ENCODE data around the gene NFKBIB. TPM values are rescaled to one million over a fixed set of nuclear protein-coding genes. Genes with fewer than 3 reads are reported as not detected.
A peak's percentile ranks its signal among the peaks of the same experiment; 100 is the strongest.

NFKBIB gene
- polyA plus RNA-seq, 3 donors from 2014 or later, result 10.0 to 31.1 (median 24.0) TPM

DNA sequence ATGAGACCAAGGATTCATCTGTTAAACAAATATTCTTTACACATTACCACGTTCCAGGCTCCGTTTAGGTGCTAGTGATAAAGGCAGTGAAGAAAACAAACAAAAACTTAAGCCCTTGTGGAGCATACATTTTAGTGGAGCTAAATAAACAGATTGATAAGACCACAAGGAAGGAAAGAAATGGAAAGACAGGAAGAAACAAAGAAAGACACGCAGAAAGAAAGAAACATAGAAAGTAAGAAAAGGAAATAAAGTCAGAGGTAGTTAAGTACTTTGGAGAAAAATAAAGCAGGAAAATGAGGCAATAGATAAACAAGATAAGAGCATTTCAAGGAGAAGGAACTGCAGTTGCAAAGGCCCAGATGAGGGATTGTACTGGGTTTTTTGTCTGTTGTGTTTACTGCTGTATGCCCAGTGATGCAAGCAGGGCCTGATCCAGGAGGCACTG lies 998 bp downstream of the NFKBIB start:
- no peaks in the 10 kb centered on the region for H3K9me3 Mint-ChIP-seq
- peak overlapping the region; percentile 97 to 100 (median 100) for H3K27ac Mint-ChIP-seq
- H3K27me3 Mint-ChIP-seq (ENCODE audit: low read depth in 3 of 3), result peaks cover 7 to 16% (median 8%) of the 10 kb centered on the region in 3 donors
- peaks cover 58 to 73% of the 10 kb centered on the region in 2 donors for H3K4me1 Mint-ChIP-seq
- peaks cover 4 to 19% (median 8%) of the 10 kb centered on the region in 3 donors for H3K36me3 Mint-ChIP-seq
- no peak for DNase-seq
- peak overlapping the region; percentile 91 to 98 (median 95) for H3K4me3 Mint-ChIP-seq

GRCh38 chr19:38901683-38902082 lies 1.9 kb downstream of the NFKBIB start:
- Mint-ChIP-seq H3K9me3 (no peaks in the 10 kb centered on the region), H3K36me3 (peaks cover 4 to 19% (median 8%) of the 10 kb centered on the region in 3 donors), H3K4me3 (peak overlapping the region; percentile 51 to 98 (median 93)), H3K4me1 (peaks cover 57 to 70% of the 10 kb centered on the region in 2 donors), H3K27ac (peak overlapping the region in 5 of 6 donors; percentile 60 to 98 (median 84)), H3K27me3 (ENCODE audit: low read depth in 3 of 3) (peaks cover 7 to 16% (median 8%) of the 10 kb centered on the region in 3 donors)
- DNase-seq, result no peak

DNA sequence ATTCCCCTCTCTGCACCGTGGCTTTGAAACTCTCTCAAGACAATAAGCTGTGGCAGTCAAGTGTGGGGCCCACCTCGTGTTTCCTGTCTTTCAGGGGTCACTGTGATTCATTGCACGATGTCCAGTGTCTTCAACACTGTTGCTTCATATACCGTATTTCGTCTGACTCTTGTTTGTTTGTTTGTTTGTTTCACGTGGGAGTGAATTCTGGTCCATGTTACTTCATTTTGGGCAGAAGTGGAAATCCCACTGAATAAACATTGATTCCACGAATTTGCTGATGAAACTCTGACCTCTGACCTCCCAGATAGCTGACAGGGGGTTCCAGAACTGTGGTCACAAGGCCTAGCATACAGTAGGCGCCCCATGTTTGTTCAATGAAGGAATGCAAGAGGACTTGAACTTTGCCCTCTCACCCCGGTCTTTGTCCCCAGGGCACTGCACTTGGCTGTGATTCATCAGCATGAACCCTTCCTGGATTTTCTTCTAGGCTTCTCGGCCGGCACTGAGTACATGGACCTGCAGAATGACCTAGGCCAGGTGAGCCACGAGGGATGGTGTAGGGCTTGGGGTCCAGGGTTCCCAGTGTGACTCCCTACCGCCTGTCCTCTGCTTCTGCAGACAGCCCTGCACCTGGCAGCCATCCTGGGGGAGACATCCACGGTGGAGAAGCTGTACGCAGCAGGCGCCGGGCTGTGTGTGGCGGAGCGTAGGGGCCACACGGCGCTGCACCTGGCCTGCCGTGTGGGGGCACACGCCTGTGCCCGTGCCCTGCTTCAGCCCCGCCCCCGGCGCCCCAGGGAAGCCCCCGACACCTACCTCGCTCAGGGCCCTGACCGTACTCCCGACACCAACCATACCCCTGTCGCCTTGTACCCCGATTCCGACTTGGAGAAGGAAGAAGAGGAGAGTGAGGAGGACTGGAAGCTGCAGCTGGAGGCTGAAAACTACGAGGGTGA lies 5.1 kb downstream of the NFKBIB start:
- H3K36me3 Mint-ChIP-seq, result peaks cover 10 to 37% (median 13%) of the 10 kb centered on the region in 3 donors
- peaks cover 50 to 57% of the 10 kb centered on the region in 2 donors for H3K4me1 Mint-ChIP-seq
- H3K4me3 Mint-ChIP-seq, result no peak overlapping the region

DNA sequence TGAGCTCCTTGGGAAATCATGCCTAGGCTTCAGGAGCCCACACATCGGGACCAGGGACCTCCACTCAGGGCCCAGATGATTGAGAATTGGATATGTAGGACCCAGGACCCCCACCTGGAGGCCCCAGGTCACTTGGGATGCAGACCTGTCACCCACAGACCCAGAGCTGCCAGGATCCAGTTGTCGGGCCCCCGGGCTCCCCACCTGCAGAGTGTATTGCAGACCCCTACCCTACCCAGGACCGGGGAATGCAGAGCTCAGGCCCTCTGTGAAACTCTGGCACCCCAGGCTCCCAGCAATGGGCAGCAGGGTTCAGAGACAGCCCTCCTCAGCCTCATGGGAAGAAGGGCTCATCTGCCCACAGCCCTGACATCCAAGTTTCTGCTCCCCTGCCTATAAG lies 5.9 kb downstream of the NFKBIB start:
- H3K4me3 Mint-ChIP-seq, result no peak overlapping the region
- peaks cover 49% of the 10 kb centered on the region in 2 donors for H3K4me1 Mint-ChIP-seq
- H3K9me3 Mint-ChIP-seq, result no peaks in the 10 kb centered on the region
- DNase-seq, result no peak
- H3K27ac Mint-ChIP-seq, result peak overlapping the region in 2 of 6 donors; percentile 29 to 55
- H3K36me3 Mint-ChIP-seq, result peaks cover 12 to 36% (median 12%) of the 10 kb centered on the region in 3 donors
- peaks cover 4 to 10% (median 4%) of the 10 kb centered on the region in 3 donors for H3K27me3 Mint-ChIP-seq (ENCODE audit: low read depth in 3 of 3)

More for the DNA sequence above, 5.1 kb downstream of the NFKBIB start:
- no peak for DNase-seq
- no peaks in the 10 kb centered on the region for H3K9me3 Mint-ChIP-seq
- H3K27ac Mint-ChIP-seq, result peak overlapping the region in 4 of 6 donors; percentile 18 to 78 (median 39)
- peaks cover 4 to 10% (median 4%) of the 10 kb centered on the region in 3 donors for H3K27me3 Mint-ChIP-seq (ENCODE audit: low read depth in 3 of 3)

- H3K36me3 Mint-ChIP-seq, result peaks cover 9 to 33% (median 16%) of the 10 kb centered on the region in 3 donors
- H3K9me3 Mint-ChIP-seq, result no peaks in the 10 kb centered on the region
- peak overlapping the region in 4 of 6 donors; percentile 17 to 80 (median 50) for H3K27ac Mint-ChIP-seq
- DNase-seq, result no peak
- H3K4me3 Mint-ChIP-seq, result no peak overlapping the region
- H3K27me3 Mint-ChIP-seq (ENCODE audit: low read depth in 3 of 3), result peaks cover 4 to 10% (median 4%) of the 10 kb centered on the region in 3 donors
- peaks cover 34 to 42% of the 10 kb centered on the region in 2 donors for H3K4me1 Mint-ChIP-seq
Measured at GRCh38 chr19:38907227-38907626, 7.5 kb downstream of the NFKBIB start.

- no peak overlapping the region for H3K4me3 Mint-ChIP-seq
- peaks cover 4 to 11% (median 4%) of the 10 kb centered on the region in 3 donors for H3K27me3 Mint-ChIP-seq (ENCODE audit: low read depth in 3 of 3)
- no peak for DNase-seq
- H3K27ac Mint-ChIP-seq, result peak overlapping the region; percentile 37 to 88 (median 79)
- no peaks in the 10 kb centered on the region for H3K9me3 Mint-ChIP-seq
- peaks cover 9 to 33% (median 16%) of the 10 kb centered on the region in 3 donors for H3K36me3 Mint-ChIP-seq
- H3K4me1 Mint-ChIP-seq, result peaks cover 37 to 42% of the 10 kb centered on the region in 2 donors
Measured at GRCh38 chr19:38907670-38908069, 7.9 kb downstream of the NFKBIB start.

DNA sequence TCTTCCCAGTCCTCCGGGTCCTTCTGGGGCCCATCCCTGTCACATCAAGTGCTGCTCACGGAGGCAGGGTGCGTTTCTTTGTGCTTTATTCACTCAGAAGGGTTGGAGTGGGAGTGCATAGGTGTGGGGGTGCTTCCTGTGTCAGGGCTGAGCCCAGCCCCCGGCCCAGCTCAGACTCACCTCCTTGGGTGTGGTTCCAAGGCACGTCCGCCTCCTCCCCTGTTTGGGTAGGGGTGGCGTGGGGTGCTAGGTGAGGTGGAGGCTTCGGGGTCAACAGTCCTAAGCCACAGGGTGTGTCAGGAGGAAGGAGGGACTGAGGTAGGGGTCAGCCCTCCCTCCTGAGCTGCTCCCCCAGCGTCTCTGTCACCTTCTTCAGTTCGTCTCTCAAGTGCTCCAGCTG lies 9.1 kb downstream of the NFKBIB start:
- H3K27me3 Mint-ChIP-seq (ENCODE audit: low read depth in 3 of 3), result peaks cover 4 to 12% (median 4%) of the 10 kb centered on the region in 3 donors
- H3K4me3 Mint-ChIP-seq, result peak overlapping the region; percentile 22 to 67 (median 42)
- H3K36me3 Mint-ChIP-seq, result peaks cover 9 to 28% (median 19%) of the 10 kb centered on the region in 3 donors
- peak; percentile 23 to 36 (median 30) for DNase-seq
- H3K4me1 Mint-ChIP-seq, result peaks cover 35 to 46% of the 10 kb centered on the region in 2 donors
- H3K9me3 Mint-ChIP-seq, result no peaks in the 10 kb centered on the region
- peak overlapping the region; percentile 85 to 92 (median 86) for H3K27ac Mint-ChIP-seq

DNA sequence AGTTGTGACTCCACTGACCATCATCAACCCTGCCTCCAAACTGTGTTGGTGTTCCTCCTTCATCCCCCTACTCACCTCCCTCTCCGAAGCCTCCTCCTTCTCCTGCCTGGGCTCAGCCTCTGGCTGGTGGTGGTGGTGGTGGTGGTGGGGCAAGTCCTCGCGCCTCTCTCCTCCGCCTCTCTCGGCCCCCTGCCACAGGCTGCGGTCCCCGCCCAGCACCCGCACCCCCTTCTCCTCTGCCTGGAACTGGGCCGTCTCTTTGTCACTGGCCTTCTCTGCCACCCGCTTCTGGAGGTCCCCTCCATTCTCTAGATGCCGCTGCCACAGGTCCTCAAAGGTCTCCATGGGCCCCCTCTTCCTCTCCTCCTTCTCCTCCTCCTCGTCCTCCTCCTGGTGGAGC lies 10.7 kb downstream of the NFKBIB start:
- Mint-ChIP-seq H3K9me3 (no peaks in the 10 kb centered on the region), H3K36me3 (peaks cover 5 to 20% (median 16%) of the 10 kb centered on the region in 3 donors), H3K27ac (peak overlapping the region in 3 of 6 donors; percentile 45 to 87 (median 55)), H3K27me3 (ENCODE audit: low read depth in 3 of 3) (peaks cover 4 to 12% (median 4%) of the 10 kb centered on the region in 3 donors), H3K4me3 (peak overlapping the region in 1 of 5 donors; percentile 17), H3K4me1 (peaks cover 25 to 40% of the 10 kb centered on the region in 2 donors)
- no peak for DNase-seq

GRCh38 chr19:38911388-38912001 lies 11.7 kb downstream of the NFKBIB start:
- Mint-ChIP-seq H3K36me3 (peaks cover 5 to 20% (median 16%) of the 10 kb centered on the region in 3 donors), H3K9me3 (no peaks in the 10 kb centered on the region), H3K4me1 (peaks cover 25 to 39% of the 10 kb centered on the region in 2 donors), H3K4me3 (no peak overlapping the region), H3K27me3 (ENCODE audit: low read depth in 3 of 3) (peaks cover 4 to 12% (median 5%) of the 10 kb centered on the region in 3 donors), H3K27ac (no peak overlapping the region)
- DNase-seq, result no peak

DNA sequence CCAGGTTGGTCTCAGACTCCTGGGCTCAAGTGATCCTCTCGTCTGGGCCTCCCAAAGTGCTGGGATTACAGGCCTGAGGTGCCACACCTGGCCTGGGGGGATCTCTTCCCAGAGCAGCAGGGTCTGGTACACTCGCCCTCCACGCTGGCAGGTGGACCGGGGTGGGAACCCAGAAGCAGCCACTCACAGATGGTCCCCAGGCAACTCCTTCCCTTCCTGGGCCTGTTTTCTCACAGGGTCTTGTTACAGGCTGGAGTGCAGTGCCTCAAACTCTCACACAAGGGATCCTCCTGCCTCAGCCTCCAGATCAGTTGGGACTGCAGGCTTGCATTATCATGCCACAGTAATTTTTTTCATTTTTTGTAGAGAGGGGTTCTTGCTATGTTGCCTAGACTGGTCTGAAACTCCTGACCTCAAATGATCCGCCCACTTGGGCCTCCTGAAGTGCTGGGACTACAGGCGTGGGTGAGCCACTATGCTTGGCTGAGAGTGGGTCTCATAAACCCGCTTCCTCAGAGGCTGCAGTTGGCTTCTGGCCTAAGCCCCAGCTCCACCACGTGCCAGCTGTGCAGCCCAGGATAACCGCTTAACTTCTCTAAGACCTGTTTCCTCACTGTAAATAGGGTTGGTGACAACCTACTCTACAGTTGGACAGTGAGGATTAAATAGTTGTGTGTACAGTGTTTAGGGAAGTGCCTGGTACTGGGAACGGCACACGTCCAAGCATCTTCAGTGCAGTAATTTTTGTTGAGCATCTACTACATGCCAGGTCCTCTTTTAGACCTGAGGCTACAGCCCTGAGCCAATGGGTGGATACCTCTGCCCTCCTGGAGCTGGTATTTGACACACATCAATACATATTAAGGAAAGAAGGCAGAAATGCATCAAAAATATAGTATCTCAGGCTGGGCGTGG lies 13.1 kb downstream of the NFKBIB start:
- Mint-ChIP-seq H3K27ac (peak overlapping the region in 4 of 6 donors; percentile 22 to 72 (median 48)), H3K36me3 (peaks cover under 1 to 12% (median 10%) of the 10 kb centered on the region in 3 donors), H3K4me3 (no peak overlapping the region), H3K4me1 (peaks cover 21 to 34% of the 10 kb centered on the region in 2 donors), H3K27me3 (ENCODE audit: low read depth in 3 of 3) (peaks cover 4 to 7% (median 4%) of the 10 kb centered on the region in 3 donors), H3K9me3 (no peaks in the 10 kb centered on the region)
- DNase-seq, result no peak

GRCh38 chr19:38913958-38914357 lies 14.2 kb downstream of the NFKBIB start:
- Mint-ChIP-seq H3K4me3 (no peak overlapping the region), H3K27ac (peak overlapping the region in 2 of 6 donors; percentile 16 to 37), H3K36me3 (peaks cover 0 to 10% (median 3%) of the 10 kb centered on the region in 3 donors), H3K27me3 (ENCODE audit: low read depth in 3 of 3) (peaks cover 2 to 4% (median 2%) of the 10 kb centered on the region in 3 donors), H3K9me3 (no peaks in the 10 kb centered on the region), H3K4me1 (peaks cover 13 to 24% of the 10 kb centered on the region in 2 donors)
- DNase-seq, result no peak

Measured in immature natural killer cell (primary cell).